Measurements from ENCODE around the gene EP300.

The EP300 gene

DNA sequence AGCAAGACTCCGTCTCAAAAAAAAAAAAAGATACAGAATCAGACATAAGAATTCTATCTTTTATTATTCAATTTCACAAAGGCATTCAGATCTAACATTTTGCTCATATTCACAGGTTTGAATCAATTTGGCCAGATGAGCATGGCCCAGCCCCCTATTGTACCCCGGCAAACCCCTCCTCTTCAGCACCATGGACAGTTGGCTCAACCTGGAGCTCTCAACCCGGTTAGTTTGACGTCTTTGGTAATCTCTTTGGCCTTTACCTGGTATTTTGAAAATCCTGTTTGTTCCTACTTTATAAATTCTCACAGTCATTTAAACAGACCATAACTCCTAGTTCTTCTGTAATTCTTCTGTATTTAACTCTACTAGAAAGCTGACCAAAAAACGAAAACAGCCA lies 55.3 kb downstream of the EP300 start:
- Histone ChIP-seq H3K4me1 (ENCODE audit: control insufficient read depth in 1 of 2, insufficient read depth in 1 of 2, low read depth in 1 of 2, low read length in 1 of 2) (no peaks in the 10 kb centered on the region), H3K4me3 (ENCODE audit: low read depth in 1 of 2, low read length in 1 of 2) (no peak overlapping the region), H3K27me3 (no peaks in the 10 kb centered on the region), H3K27ac (no peak overlapping the region), H3K36me3 (peaks cover 100% of the 10 kb centered on the region), H3K9me3 (no peaks in the 10 kb centered on the region)
- no peak for TF ChIP-seq CTCF (IDR thresholded peaks at IDR 0.05)

DNA sequence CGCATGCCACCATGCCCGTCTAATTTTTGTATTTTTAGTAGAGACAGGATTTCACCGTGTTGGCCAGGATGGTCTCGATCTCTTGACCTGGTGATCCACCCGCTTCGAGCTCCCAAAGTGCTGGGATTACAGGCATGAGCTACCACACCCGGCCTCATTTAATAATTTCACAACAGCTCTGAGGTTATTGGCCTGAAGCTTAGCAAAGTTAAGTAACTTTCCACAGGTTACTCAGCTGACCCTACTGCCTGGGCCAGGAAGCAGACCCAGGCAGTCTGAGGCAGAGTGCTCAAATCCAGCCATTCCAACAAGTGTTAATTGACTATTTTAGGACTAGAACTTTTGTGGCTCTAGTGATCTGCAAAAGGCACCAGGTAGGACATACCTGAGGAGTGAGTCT lies 60.5 kb downstream of the EP300 start:
- no peak for TF ChIP-seq CTCF (IDR thresholded peaks at IDR 0.05)
- Histone ChIP-seq H3K27ac (no peak overlapping the region), H3K4me3 (ENCODE audit: low read depth in 1 of 2, low read length in 1 of 2) (no peak overlapping the region), H3K27me3 (no peaks in the 10 kb centered on the region), H3K9me3 (peaks cover 4% of the 10 kb centered on the region), H3K4me1 (ENCODE audit: control insufficient read depth in 1 of 2, insufficient read depth in 1 of 2, low read depth in 1 of 2, low read length in 1 of 2) (peaks cover 3 to 4% of the 10 kb centered on the region in 2 experiments), H3K36me3 (peaks cover 100% of the 10 kb centered on the region)

GRCh38 chr22:41157083-41157482 lies 64.7 kb downstream of the EP300 start:
- Histone ChIP-seq H3K4me1 (ENCODE audit: control insufficient read depth in 1 of 2, insufficient read depth in 1 of 2, low read depth in 1 of 2, low read length in 1 of 2) (peaks cover 7 to 11% of the 10 kb centered on the region in 2 experiments), H3K9me3 (peaks cover 4% of the 10 kb centered on the region), H3K27me3 (no peaks in the 10 kb centered on the region), H3K27ac (peak overlapping the region; percentile 30), H3K36me3 (peaks cover 100% of the 10 kb centered on the region), H3K4me3 (ENCODE audit: low read depth in 1 of 2, low read length in 1 of 2) (no peak overlapping the region)
- TF ChIP-seq CTCF (IDR thresholded peaks at IDR 0.05), result no peak

GRCh38 chr22:41169157-41169556 lies 76.8 kb downstream of the EP300 start:
- Histone ChIP-seq H3K4me3 (ENCODE audit: low read depth in 1 of 2, low read length in 1 of 2) (no peak overlapping the region), H3K27me3 (no peaks in the 10 kb centered on the region), H3K36me3 (peaks cover 100% of the 10 kb centered on the region), H3K9me3 (peaks cover 11% of the 10 kb centered on the region), H3K4me1 (ENCODE audit: control insufficient read depth in 1 of 2, insufficient read depth in 1 of 2, low read depth in 1 of 2, low read length in 1 of 2) (no peaks in the 10 kb centered on the region), H3K27ac (no peak overlapping the region)
- no peak for TF ChIP-seq CTCF (IDR thresholded peaks at IDR 0.05)

GRCh38 chr22:41171996-41172395 lies 79.6 kb downstream of the EP300 start:
- Histone ChIP-seq H3K4me1 (ENCODE audit: control insufficient read depth in 1 of 2, insufficient read depth in 1 of 2, low read depth in 1 of 2, low read length in 1 of 2) (no peaks in the 10 kb centered on the region), H3K9me3 (peaks cover 11% of the 10 kb centered on the region), H3K4me3 (ENCODE audit: low read depth in 1 of 2, low read length in 1 of 2) (no peak overlapping the region), H3K36me3 (peaks cover 100% of the 10 kb centered on the region), H3K27ac (no peak overlapping the region), H3K27me3 (no peaks in the 10 kb centered on the region)
- no peak for TF ChIP-seq CTCF (IDR thresholded peaks at IDR 0.05)

DNA sequence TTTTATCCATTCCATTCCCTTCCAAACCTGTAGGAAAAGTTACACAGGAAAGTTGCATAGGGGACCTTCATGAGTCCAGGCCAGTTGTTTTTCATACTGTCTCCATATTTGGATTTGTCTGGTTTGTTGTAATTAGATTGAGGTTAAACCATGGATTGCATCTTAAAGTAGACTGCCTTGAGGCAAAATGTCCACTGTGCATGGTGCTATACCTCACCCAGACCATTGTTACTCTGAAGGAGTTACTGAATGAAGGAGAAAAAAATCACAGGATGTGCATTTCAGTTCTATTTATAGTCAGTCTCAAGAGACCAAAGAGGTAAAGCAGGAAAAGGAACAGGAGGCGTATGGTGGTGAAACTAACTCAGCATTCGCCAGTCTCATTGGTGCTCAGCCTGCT lies 83.2 kb downstream of the EP300 start:
- Histone ChIP-seq H3K36me3 (peaks cover 97% of the 10 kb centered on the region), H3K9me3 (peaks cover 11% of the 10 kb centered on the region), H3K4me3 (ENCODE audit: low read depth in 1 of 2, low read length in 1 of 2) (no peak overlapping the region), H3K27me3 (no peaks in the 10 kb centered on the region), H3K4me1 (ENCODE audit: control insufficient read depth in 1 of 2, insufficient read depth in 1 of 2, low read depth in 1 of 2, low read length in 1 of 2) (no peaks in the 10 kb centered on the region), H3K27ac (no peak overlapping the region)
- TF ChIP-seq CTCF (IDR thresholded peaks at IDR 0.05), result no peak
